Ovary (tissue), 9 donors: ENCODE measurements around the gene TACR2. TPM values are rescaled to one million over a fixed set of nuclear protein-coding genes. Genes with fewer than 3 reads are reported as not detected.

ENCODE experiments used
- DNase-seq, 5 donors: peaks; one replicate each; pipeline ENCODE4 v3.0.0-alpha.2; 2019 to 2020
- H3K27ac ChIP-seq, 2 donors: fragments of 200-600 bp; one replicate each; pipeline versions ENCODE4 v1.5.1 to v1.8.0; 2019 to 2022
- H3K27me3 ChIP-seq: fragments of 200-600 bp; one replicate; pipeline ENCODE4 v1.8.0; 2022
- H3K36me3 ChIP-seq: fragments of 200-600 bp; sonication (generic); one replicate; pipeline ENCODE4 v1.5.1; 2019
- H3K4me1 ChIP-seq: one replicate; pipeline ENCODE4 v1.8.1; 2013; ENCODE audit warnings: mild to moderate bottlenecking, moderate library complexity; ENCODE audit not compliant: insufficient read depth
- H3K4me3 ChIP-seq: fragments of 200-600 bp; sonication (generic); one replicate; pipeline ENCODE4 v1.5.1; 2017
- H3K9me3 ChIP-seq, 2 donors: fragments of 200-600 bp in 1 of 2; sonication (generic) in 1 of 2; one replicate each; pipeline versions ENCODE4 v1.5.1 to v1.8.1; 2013 to 2019; ENCODE audit warnings: mild to moderate bottlenecking in 1 of 2, moderate library complexity in 1 of 2
- CTCF ChIP-seq, 3 donors: fragments of 450-650 bp in 2 of 3; fragments of 200-600 bp in 1 of 3; IDR thresholded peaks; one replicate each; pipeline versions ENCODE4 v1.5.1 to v1.8.0; 2016 to 2022; ENCODE audit warnings: antibody characterized with exemption in 3 of 3, mild to moderate bottlenecking in 1 of 3
- EP300 ChIP-seq: sonication (generic); formaldehyde crosslinking; IDR thresholded peaks from one replicate; pipeline ENCODE4 v1.6.1; 2017; ENCODE audit warnings: antibody characterized with exemption
- POLR2A ChIP-seq: fragments of 450-650 bp; IDR thresholded peaks from one replicate; pipeline ENCODE4 v1.6.1; 2017; ENCODE audit warnings: antibody characterized with exemption, mild to moderate bottlenecking, moderate library complexity
- WGBS, 3 donors: extraction: QIAGEN DNeasy Blood & Tissue Kit in 1 of 3; methylation state at CpG; one replicate each; pipeline versions ENCODE4 v1.1.5 to v1.1.7; 2013 to 2017; 5-methylcytosine and 5-hydroxymethylcytosine counted together
- intact Hi-C, 4 donors: fragments of 100-400 bp; cut with DNase I; formaldehyde crosslinking; loops; one replicate each; pipeline versions ENCODE4 v1.11.0 to v1.15.1; 2022 to 2023
- polyA plus RNA-seq, 2 donors: library from polyadenylated mRNA; stranded (reverse); fragments of 200-250 nt in 1 of 2; fragments of 350-450 nt in 1 of 2; fragmentation: Illumina TruSeq in 1 of 2; extraction: RNeasy Lipid Tissue Mini Kit (QIAGEN cat#74804) in 1 of 2; gene quantifications; one replicate each; pipeline ENCODE4 v1.2.3, GENCODE V29; 2013 to 2014
- total RNA-seq, 7 donors: library from RNA; depleted of rRNA in 2 of 7; stranded (reverse); fragments of >200 nt in 2 of 7; fragmentation: NEBNext Ultra II Directional in 3 of 7; extraction: Animal tissue kit (Norgen Biotek cat#: 25700) in 3 of 7; gene quantifications; one replicate each; pipeline versions ENCODE4 v1.1.0 to v1.2.4, GENCODE V29; 2016 to 2023
- donor health status: DM: no; HTN: no; CAD: no; lungs with moderate emphysema.
- donor health status: DM: no; HTN: no; CAD: no.
- donor health status: Bipolar disorder and iron deficiency.
- donor health status: DM: yes; HTN: yes; CAD: no.
- donor health status: DM: no; HTN: no; CAD: no.
- donor health status: DM: yes; HTN: yes; CAD: no.

Gene TACR2
- total and polyA plus RNA-seq, 9 donors = 1.0 to 6.2 (median 2.2) TPM

GRCh38 chr10:69384320-69384719 lies 32.4 kb downstream of the TACR2 start:
- Histone ChIP-seq H3K9me3 (no peaks in the 10 kb centered on the region), H3K27ac (no peak overlapping the region), H3K4me1 (no peaks in the 10 kb centered on the region), H3K27me3 (no peaks in the 10 kb centered on the region), H3K4me3 (no peak overlapping the region), H3K36me3 (no peaks in the 10 kb centered on the region)
- no peak for DNase-seq
- WGBS, 3 donors = 91 to 93% (median 93%) methylated on average over 10 of the region's 10 CpGs
- intact Hi-C loops = loop anchor here in 1 of 4 donors (10.0 kb wide), 1 partner anchor 70 kb away; no protein-coding TSS in a partner anchor
- TF ChIP-seq POLR2A = no peak
- no peak for TF ChIP-seq CTCF (IDR thresholded peaks at IDR 0.05)
- no peak for TF ChIP-seq EP300

- no peak for TF ChIP-seq POLR2A
- no peak for TF ChIP-seq EP300
- no peak for TF ChIP-seq CTCF (IDR thresholded peaks at IDR 0.05)
- no peak for DNase-seq
- Histone ChIP-seq H3K27ac (no peak overlapping the region), H3K4me1 (no peaks in the 10 kb centered on the region), H3K9me3 (no peaks in the 10 kb centered on the region), H3K27me3 (no peaks in the 10 kb centered on the region), H3K36me3 (no peaks in the 10 kb centered on the region), H3K4me3 (no peak overlapping the region)
- intact Hi-C loops = loop anchor here in 1 of 4 donors (10.0 kb wide), 1 partner anchor 69 kb away; no protein-coding TSS in a partner anchor
- 20 to 24% (median 23%) methylated on average over 3 of the region's 3 CpGs for WGBS, 3 donors
Observed at GRCh38 chr10:69383558-69383957, 33.2 kb downstream of the TACR2 start.

GRCh38 chr10:69382382-69383117 lies 34.2 kb downstream of the TACR2 start:
- Histone ChIP-seq H3K4me3 (no peak overlapping the region), H3K27ac (no peak overlapping the region), H3K4me1 (no peaks in the 10 kb centered on the region), H3K36me3 (no peaks in the 10 kb centered on the region), H3K27me3 (no peaks in the 10 kb centered on the region), H3K9me3 (no peaks in the 10 kb centered on the region)
- intact Hi-C loops = loop anchor here in 1 of 4 donors (10.0 kb wide), 1 partner anchor 68 kb away; no protein-coding TSS in a partner anchor
- no peak for DNase-seq
- 66 to 81% (median 76%) methylated on average over 26 of the region's 26 CpGs for WGBS, 3 donors
- no peak for TF ChIP-seq CTCF (IDR thresholded peaks at IDR 0.05)
- no peak for TF ChIP-seq POLR2A
- TF ChIP-seq EP300 = no peak

- Histone ChIP-seq H3K27me3 (no peaks in the 10 kb centered on the region), H3K9me3 (no peaks in the 10 kb centered on the region), H3K4me1 (peaks cover 13% of the 10 kb centered on the region), H3K4me3 (no peak overlapping the region), H3K27ac (no peak overlapping the region), H3K36me3 (no peaks in the 10 kb centered on the region)
- TF ChIP-seq POLR2A = no peak
- TF ChIP-seq EP300 = no peak
- intact Hi-C loops = loop anchor here in 1 of 4 donors (10.0 kb wide), 1 partner anchor 65 kb away; no protein-coding TSS in a partner anchor
- 96 to 97% (median 96%) methylated on average over 16 of the region's 16 CpGs for WGBS, 3 donors
- no peak for DNase-seq
Observed at GRCh38 chr10:69379800-69380199, 36.9 kb downstream of the TACR2 start.

GRCh38 chr10:69377933-69378332 lies 38.8 kb downstream of the TACR2 start:
- Histone ChIP-seq H3K4me3 (no peak overlapping the region), H3K9me3 (no peaks in the 10 kb centered on the region), H3K27me3 (no peaks in the 10 kb centered on the region), H3K27ac (no peak overlapping the region), H3K4me1 (peaks cover 13% of the 10 kb centered on the region), H3K36me3 (no peaks in the 10 kb centered on the region)
- no peak for DNase-seq
- TF ChIP-seq EP300 = no peak
- no peak for TF ChIP-seq CTCF (IDR thresholded peaks at IDR 0.05)
- no peak for TF ChIP-seq POLR2A
- WGBS, 3 donors = 6 to 15% (median 8%) methylated on average over 3 of the region's 3 CpGs
- intact Hi-C loops = loop anchor here in 1 of 4 donors (2.0 kb wide), 1 partner anchor 73 kb away; no protein-coding TSS in a partner anchor
